Measurements from ENCODE around the gene ADARB2.

Gene ADARB2

GRCh38 chr10:1687623-1688150 is 49.6 kb downstream of the ADARB2 start:
- TF ChIP-seq CTCF (IDR thresholded peaks at IDR 0.05) = no peak
- no peak for TF ChIP-seq ZFX (IDR thresholded peaks at IDR 0.05; ENCODE audit: borderline replicate concordance)
- no peak overlapping the region for H3K27ac ChIP-seq

GRCh38 chr10:1687190-1687589 is 50.1 kb downstream of the ADARB2 start:
- no peak overlapping the region for H3K27ac ChIP-seq
- no peak for TF ChIP-seq CTCF (IDR thresholded peaks at IDR 0.05)

- TF ChIP-seq CTCF (IDR thresholded peaks at IDR 0.05) (no peak), ZFX (IDR thresholded peaks at IDR 0.05; ENCODE audit: borderline replicate concordance) (no peak)
Measured at GRCh38 chr10:1686491-1686749, 50.9 kb downstream of the ADARB2 start.

GRCh38 chr10:1685699-1686490 is 51.4 kb downstream of the ADARB2 start:
- H3K27ac ChIP-seq = no peak overlapping the region
- no peak for TF ChIP-seq CTCF (IDR thresholded peaks at IDR 0.05)
- no peak for TF ChIP-seq ZFX (IDR thresholded peaks at IDR 0.05; ENCODE audit: borderline replicate concordance)

More at GRCh38 chr10:1686491-1686749, 50.9 kb downstream of the ADARB2 start:
- H3K27ac ChIP-seq = no peak overlapping the region

GRCh38 chr10:1684991-1685390 is 52.3 kb downstream of the ADARB2 start:
- no peak overlapping the region for H3K27ac ChIP-seq
- no peak for TF ChIP-seq ZFX (IDR thresholded peaks at IDR 0.05; ENCODE audit: borderline replicate concordance)
- TF ChIP-seq CTCF (IDR thresholded peaks at IDR 0.05) = no peak

GRCh38 chr10:1683649-1684048 is 53.7 kb downstream of the ADARB2 start:
- no peak for TF ChIP-seq CTCF (IDR thresholded peaks at IDR 0.05)
- TF ChIP-seq ZFX (IDR thresholded peaks at IDR 0.05; ENCODE audit: borderline replicate concordance) = no peak

GRCh38 chr10:1679821-1680650 is 57.3 kb downstream of the ADARB2 start:
- TF ChIP-seq CTCF (IDR thresholded peaks at IDR 0.05) (no peak), ZFX (IDR thresholded peaks at IDR 0.05; ENCODE audit: borderline replicate concordance) (no peak)
- no peak overlapping the region for H3K27ac ChIP-seq

More at GRCh38 chr10:1683649-1684048, 53.7 kb downstream of the ADARB2 start:
- no peak overlapping the region for H3K27ac ChIP-seq
